GM19463 (cell line): ENCODE results near the gene SASH3.

Experiments used
- ATAC-seq: cut with Tn5 transposase; IDR thresholded peaks from one replicate; pipeline ENCODE4 v1.9.1; 2021; ENCODE audit warnings: mild to moderate bottlenecking, moderate library complexity; ENCODE audit not compliant: unreplicated experiment

SASH3 gene

GRCh38 chrX:129759576-129760061 lies 20.1 kb upstream of the SASH3 start:
- peak; percentile 41 for ATAC-seq

GRCh38 chrX:129760155-129760554 lies 19.6 kb upstream of the SASH3 start:
- no peak for ATAC-seq

- no peak for ATAC-seq
Measured at GRCh38 chrX:129760981-129761380, 18.8 kb upstream of the SASH3 start.

GRCh38 chrX:129761596-129761995 lies 18.2 kb upstream of the SASH3 start:
- no peak for ATAC-seq

- no peak for ATAC-seq
Measured at GRCh38 chrX:129762448-129762847, 17.3 kb upstream of the SASH3 start.

GRCh38 chrX:129763666-129764065 lies 16.1 kb upstream of the SASH3 start:
- no peak for ATAC-seq

GRCh38 chrX:129768186-129768585 lies 11.6 kb upstream of the SASH3 start:
- ATAC-seq, result no peak

- ATAC-seq, result no peak
Measured at GRCh38 chrX:129768586-129769466, 10.9 kb upstream of the SASH3 start.

- no peak for ATAC-seq
Measured at GRCh38 chrX:129769467-129770154, 10.1 kb upstream of the SASH3 start.

GRCh38 chrX:129771266-129771995 lies 8.3 kb upstream of the SASH3 start:
- no peak for ATAC-seq

GRCh38 chrX:129772796-129773431 lies 6.8 kb upstream of the SASH3 start:
- ATAC-seq, result peak; percentile 72

- no peak for ATAC-seq
Measured at GRCh38 chrX:129773649-129774458, 5.9 kb upstream of the SASH3 start.

GRCh38 chrX:129777218-129778030 lies 2.3 kb upstream of the SASH3 start:
- ATAC-seq, result peak; percentile 19

- no peak for ATAC-seq
Measured at GRCh38 chrX:129779086-129779672, 570 bp upstream of the SASH3 start.

GRCh38 chrX:129780441-129781105 lies 824 bp downstream of the SASH3 start:
- no peak for ATAC-seq

GRCh38 chrX:129781134-129781672 lies 1.5 kb downstream of the SASH3 start:
- ATAC-seq, result peak; percentile 67

GRCh38 chrX:129781680-129782495 lies 2.1 kb downstream of the SASH3 start:
- ATAC-seq, result no peak
